ENCODE data around the gene TSPAN14.
A peak's percentile ranks its signal among the peaks of the same experiment; 100 is the strongest.
"Not testable (repeated sequence)": the region's sequence is repeated elsewhere in the genome, so short reads cannot be mapped to it uniquely, and the experiment has no call there.

Gene TSPAN14, protein sequence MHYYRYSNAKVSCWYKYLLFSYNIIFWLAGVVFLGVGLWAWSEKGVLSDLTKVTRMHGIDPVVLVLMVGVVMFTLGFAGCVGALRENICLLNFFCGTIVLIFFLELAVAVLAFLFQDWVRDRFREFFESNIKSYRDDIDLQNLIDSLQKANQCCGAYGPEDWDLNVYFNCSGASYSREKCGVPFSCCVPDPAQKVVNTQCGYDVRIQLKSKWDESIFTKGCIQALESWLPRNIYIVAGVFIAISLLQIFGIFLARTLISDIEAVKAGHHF

GRCh38 chr10:80453842-80454512 lies at the start of gene TSPAN14:
TSS of gene TSPAN14 (plus strand) at chr10:80454310. CDS start at chr10:80489234, 34,924 bp downstream.
- DNase-seq: peak in 3 of 4 experiments; percentile 41 to 68 (median 60)

DNA sequence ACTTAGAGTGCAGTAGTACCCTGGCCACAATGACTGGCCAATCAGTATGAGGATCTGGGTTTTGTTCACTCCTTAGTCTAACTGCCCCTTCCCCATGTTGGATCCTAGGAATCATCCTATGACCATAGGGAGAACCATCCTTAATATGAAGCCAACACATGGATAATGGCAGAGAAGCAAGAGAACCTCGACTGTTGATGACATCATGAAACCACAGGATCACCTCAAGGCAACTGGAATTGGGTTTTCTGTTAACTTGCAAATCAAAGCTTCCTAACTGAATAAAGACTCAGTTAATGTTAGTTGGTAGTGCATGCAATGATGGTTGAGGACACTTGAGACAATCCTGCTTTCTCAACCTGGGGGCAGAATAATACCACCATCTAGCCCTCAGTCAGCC lies 49.1 kb upstream of the TSPAN14 start:
- DNase-seq: no peak

DNA sequence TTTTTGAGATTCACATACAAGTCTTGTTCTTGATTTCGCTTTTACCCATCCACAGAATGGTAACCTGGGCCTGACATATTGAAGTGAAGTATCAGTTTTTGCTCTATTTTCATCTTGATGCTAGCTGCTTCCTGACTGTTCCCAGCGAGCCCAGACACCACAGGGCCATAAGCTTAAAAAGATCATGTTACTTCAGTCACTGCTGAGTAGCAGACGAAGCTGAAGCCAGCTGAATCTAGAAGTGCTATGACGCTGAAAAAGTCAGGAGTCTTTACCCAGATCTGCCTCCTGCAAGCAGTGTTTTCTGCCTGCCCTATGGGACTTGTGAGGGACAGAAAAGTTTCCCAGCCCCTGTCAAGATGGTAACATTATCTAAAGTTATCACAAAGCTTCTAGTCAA lies 48.5 kb upstream of the TSPAN14 start:
- no peak for DNase-seq

GRCh38 chr10:80406204-80406603 lies 47.9 kb upstream of the TSPAN14 start:
- no peak for DNase-seq

- no peak for DNase-seq
Measured at GRCh38 chr10:80407812-80408241, 46.3 kb upstream of the TSPAN14 start.

DNA sequence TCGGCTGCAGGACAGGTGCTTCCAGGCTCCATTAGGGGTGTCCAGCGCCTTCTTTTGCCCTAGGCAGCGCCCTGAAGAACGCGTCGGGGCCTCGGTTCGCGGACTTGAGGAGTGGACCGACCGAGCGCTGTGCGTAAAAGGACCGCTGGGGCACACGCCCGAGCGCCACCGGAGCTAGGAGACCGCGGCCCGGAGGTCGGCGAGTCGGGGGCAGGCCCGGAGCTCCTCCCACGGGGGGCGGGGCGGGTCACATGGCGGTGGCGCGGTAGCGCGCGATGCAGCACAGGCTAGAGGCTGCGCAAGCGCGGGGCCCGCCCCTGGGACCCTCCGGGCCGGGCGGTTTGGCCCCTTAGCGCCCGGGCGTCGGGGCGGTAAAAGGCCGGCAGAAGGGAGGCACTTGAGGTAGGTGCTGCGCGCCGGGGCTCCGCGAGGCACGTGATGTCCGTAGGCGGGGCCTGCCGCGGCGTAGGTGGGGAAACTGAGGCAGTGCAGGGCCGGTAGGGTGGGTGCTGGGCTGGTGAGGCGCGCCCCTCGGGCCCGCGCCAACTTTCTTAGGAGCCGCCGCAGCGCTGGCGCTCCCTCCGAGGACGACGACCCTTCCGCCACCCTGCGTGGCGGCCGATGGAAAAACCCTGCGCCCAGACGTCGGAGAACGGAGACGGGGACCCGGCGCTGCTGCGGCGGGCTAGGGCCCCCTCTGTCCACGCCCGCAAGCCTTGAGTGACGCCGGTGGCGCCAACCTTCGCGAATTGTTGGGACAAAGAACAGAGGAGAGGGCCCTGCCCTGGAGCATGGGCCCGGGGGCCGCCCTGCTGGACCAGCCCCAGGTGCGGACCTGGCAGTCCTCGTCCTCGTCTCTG lies 45.6 kb upstream of the TSPAN14 start, which contains the start of gene PRXL2A:
Gene PRXL2A, plus strand, starts transcription at position 310 of the 860 bp plus-strand sequence. CDS start 11,917 bp downstream, outside the sequence.
- DNase-seq: peak; percentile 40 to 82 (median 58)

DNA sequence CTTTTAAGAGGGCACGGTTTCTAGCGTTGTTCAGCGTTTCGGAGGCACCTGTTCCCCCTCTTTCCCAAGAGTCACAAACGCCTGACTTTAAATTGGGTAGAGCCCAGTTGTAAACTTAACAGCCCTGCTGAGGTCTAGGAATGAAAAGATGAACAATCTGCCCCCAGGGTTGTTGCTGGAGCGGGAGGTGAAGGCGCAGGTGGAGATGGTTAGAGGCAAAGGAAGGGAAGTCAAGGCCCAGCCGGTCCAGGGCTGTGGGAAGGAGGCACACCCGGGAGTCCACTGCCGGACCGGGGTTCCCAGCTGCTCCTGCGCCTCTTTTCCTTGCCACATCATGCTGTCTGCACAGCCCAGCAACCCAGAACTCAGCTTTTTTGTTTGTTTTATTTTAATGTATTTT lies 45.0 kb upstream of the TSPAN14 start:
- DNase-seq: no peak

- DNase-seq: no peak
Measured at GRCh38 chr10:80410122-80410521, 44.0 kb upstream of the TSPAN14 start.

DNA sequence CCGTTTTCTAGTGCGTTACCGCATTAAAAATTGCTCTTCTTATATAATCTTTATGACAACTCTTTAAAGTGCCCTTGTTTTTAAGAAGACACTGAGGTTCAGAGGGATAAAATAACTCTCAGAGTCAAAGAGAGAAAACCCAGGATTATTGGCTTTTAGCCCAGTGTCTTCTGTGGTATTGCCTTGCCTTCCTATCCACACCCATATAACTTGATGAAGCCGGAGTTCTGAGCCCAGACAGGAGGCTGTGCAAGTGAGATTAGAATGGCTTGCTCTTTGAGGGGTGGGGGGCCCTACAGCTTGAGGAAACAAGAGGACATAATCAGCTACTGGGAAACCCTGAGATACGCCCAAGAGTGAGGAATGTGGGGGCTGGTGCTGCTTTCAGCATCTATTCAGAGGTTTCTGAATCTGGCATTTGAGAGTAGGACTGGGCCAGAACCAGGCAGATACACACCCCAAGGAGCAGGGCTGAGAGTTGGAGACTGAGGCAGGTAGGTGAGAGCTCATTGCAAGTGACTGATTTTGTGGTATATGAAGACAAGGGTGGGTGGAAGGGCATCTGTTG lies 43.4 kb upstream of the TSPAN14 start:
- DNase-seq: no peak

- DNase-seq: no peak
Measured at GRCh38 chr10:80411267-80411668, 42.8 kb upstream of the TSPAN14 start.

DNA sequence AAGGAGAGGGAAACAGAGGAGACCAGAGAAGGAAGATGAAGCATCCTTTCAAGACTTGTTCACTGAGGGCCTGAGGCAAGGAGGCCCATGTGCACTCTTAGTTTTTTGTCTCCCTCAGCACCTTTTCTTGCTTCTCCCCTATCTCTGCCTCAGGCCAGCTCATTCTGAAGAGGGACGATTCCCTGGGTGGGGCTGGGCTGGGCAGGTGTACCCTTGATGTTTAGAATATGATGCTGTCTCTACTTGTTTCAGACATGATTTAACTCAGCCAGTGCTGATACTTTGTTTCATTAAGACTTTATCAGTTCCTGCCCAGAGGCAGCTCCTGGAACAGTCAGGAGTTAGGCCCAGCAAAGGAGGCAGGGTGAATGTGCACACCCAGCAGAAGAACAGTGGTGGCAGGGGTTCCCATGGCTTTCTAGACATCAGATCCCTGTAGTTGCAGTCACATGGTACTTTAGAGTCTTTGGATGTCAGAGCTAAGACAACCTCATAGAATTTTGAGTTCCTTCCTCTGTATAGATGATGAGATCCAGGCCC lies 42.4 kb upstream of the TSPAN14 start:
- no peak for DNase-seq

- DNase-seq: no peak
Measured at GRCh38 chr10:80412486-80412885, 41.6 kb upstream of the TSPAN14 start.

DNA sequence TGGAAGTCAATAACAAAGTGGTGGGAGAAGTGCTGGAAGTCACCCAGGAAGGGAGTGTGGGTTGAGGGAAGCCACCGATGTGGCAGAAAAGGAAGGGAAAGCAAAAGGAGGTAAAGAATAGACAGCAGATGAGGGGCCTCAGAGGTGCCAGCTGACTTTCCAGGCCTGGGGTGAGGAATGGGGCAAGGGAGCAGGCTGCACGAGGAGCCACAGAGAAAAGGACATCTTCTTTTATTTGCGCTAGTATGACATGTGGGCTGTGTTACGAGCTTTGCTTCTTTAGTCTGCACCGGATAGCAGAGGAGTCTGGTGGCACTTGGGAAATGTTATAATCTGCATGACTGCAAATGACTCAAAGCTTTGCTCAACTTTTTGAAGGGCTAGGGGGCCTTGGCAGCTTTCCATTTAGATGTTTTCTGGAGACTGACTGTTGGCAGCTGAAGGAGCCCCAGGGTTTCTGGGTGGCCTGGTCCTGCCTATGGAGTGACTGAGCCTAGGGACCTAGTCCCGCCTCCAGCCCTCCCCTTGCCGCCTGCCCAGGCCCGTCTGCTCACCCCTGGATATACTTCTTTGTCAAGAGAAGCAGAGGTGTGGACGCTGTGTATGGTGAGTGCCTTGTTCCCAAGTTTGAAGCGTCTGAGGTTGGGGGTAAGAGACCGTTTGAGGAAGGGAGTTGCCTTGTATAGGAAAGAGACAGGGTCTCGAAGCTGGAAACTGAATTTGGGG lies 40.7 kb upstream of the TSPAN14 start:
- DNase-seq: no peak

DNA sequence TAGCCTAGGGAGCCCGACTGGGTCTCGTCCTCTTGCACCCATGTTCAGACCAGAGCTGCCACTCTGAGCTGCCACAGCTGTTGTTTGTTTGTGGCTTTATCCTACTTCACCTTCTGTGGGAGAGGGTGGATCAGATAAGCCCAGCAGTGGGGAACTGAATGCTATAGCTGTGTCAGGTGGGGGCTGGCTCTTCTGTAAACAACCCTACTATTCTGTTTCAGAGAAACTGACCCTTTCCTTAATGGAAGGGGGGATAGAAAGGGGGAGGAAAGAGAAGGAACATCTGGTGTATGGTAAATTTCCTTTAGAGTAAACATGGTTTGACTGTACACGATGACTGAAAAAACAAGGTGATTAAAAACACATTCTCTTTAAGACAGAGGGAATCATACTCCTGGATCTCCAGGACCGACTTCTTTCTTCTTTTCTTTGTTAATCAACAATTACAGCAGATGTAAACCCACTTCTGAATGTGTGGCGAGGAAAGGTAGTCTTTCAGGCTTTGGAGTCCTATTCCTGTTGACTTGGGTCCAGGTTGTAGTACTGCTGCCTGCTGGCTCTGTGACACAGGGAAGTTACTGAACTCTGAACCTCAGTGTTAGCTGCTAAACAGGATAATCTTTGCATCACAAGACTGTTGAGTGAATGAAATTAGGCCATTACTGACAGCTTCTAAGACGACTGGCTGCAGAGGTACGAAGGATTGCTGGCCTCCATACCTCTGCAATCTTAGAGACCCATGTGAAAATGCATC lies 39.8 kb upstream of the TSPAN14 start:
- no peak for DNase-seq

GRCh38 chr10:80415734-80416478 lies 38.2 kb upstream of the TSPAN14 start:
- no peak for DNase-seq

DNA sequence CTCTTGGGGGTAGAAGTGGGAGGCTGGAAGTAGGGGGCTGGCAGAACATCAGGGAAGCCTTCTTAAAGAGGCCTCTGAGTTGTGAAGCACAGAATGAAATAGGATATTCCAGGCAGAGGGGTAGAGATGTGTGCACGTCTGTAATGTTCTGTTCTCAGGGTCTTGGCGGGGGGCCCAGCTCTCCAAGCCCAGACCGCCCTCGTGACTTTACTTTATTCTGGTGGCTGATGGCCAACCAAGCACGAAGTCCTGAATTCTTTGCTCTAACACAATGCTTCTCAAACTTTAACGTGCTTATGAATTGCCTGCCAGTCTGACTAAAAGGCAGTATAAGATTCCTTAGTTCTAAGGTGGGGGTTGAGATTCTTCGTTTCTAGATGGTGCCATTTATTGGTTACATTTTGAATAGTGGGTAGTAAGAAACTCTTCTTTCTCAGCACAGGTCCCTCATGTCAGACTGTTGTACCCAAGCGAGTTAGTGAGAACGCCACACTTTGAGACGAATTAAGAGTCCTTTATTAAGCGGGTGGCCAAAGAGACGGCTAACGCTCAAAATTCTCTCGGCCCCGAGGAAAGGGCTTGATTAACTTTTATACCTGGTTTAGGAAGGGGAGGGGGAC lies 37.5 kb upstream of the TSPAN14 start:
- no peak for DNase-seq

- not testable (repeated sequence) for DNase-seq
Measured at GRCh38 chr10:80417256-80417655, 36.9 kb upstream of the TSPAN14 start.

GRCh38 chr10:80421050-80421706 lies 32.9 kb upstream of the TSPAN14 start:
- DNase-seq: no peak
